GM11168 (cell line): ENCODE measurements around the gene KISS1R.

ENCODE experiments used
- in situ Hi-C: fragments of 300-500 bp; cut with MboI; formaldehyde crosslinking; loops from one replicate; pipeline ENCODE4 v1.12.0; 2022; ENCODE audit warnings: low sequenced_read_pairs; ENCODE audit not compliant: unreplicated experiment

KISS1R gene

DNA sequence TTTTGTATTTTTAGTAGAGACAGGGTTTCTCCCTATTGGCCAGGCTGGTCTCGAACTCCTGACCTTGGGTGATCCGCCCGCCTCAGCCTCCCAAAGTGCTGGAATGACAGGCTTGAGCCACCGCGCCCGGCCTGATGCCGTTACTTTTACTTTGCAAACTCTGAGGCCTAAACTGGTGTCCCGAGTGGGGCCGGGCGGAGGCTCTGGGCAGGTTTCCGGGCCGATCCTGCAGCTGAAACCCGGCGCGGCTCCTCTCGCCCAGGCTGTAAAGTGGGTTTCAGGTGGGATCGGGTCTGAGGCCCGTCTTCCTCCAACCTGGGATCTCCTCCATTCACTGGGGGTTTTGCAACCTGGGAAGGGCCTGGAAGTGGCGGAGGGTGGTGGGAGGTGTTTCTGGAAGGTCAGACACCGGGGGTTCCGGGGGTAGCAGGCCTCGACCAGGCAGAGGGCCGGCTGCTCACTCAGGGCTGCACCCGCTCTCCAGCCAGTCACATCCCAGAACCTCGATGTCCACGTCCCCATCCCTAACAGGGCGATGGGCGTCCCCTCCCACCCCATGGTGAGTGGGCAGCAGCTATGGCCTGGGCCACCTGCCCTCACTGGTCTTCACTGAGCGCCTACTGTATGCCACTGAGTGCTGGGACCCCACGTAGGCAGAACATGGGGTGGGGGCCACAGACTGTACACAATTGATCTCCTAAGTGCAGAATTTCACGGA, 45.7 kb downstream of the KISS1R start:
- in situ Hi-C loops = no loop called here

DNA sequence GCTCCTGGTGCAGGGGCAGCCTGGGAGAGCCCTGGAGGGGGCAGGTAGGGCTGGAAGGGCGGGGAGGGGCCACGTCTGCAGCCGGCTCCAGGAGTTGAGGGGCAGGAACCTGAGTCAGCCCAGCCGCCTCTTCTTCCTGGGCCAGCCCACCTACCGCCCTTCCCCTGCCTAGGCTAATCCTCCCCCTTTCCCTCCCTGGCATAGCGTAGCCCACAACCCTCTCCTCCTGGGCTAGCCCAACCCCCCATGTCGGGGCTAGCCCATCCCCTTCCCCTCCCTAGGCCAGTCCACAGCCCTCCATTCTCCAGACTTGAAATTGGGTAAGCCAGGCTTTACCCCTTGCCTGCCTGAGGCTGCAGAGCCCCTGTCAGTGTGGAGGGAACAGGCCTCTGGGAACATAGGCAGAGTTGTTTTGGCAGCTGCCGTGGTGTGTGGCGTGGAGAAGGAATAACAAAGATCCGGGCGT, 46.4 kb downstream of the KISS1R start:
- in situ Hi-C loops = no loop called here

DNA sequence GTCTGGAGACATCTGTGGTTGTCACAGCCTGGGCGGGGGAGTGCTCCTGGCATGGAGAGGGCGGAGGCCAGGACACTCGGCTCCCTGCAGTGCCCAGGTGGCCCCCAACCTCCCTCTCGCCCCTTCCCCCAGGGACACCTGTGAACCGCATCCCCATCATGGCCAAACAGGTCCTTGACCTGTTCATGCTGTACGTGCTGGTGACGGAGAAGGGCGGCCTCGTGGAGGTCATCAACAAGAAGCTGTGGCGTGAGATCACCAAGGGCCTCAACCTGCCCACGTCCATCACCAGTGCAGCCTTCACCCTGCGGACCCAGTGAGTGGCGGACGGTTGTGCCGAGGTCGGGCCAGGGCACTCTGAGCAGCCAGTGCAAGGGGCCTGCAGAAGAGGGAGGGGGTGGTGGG, 47.0 kb downstream of the KISS1R start:
- in situ Hi-C loops = no loop called here

DNA sequence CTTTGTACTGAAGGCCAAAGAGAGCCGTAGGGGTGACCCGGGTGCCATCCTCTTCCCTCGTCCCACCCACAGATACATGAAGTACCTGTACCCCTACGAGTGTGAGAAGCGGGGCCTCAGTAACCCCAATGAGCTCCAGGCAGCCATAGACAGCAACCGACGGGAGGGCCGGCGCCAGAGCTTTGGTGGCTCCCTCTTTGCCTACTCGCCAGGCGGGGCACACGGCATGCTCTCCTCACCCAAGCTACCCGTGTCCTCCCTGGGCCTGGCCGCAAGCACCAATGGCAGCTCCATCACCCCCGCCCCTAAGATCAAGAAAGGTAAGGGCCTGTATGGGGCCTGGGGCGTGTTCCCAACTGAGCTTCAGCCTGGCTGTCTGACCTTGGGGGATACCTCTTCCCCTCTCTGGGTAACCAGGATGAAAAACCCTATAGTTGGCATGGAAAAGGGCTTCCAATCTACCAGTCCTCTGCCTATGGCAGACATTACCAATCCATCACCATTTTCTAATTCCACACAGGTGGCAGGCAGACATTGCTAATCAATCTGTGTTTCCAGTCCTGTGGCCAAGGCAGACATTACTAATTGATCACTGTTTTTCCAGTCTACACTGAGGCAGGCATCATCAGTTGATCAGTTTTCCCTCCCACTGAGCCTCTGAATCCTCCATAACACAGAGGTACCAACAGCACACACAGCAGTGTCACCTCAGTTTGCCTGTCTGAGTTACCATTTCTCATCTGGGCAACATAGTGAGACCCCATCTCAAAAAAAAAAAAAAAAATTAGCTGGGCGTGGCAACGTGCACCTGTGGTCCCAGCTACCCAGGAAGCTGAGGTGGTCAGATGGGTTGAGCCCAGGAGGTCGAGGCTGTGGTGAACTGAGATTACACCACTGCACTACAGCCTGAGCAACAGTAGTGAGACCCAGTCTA, 47.9 kb downstream of the KISS1R start:
- in situ Hi-C loops = no loop called here

DNA sequence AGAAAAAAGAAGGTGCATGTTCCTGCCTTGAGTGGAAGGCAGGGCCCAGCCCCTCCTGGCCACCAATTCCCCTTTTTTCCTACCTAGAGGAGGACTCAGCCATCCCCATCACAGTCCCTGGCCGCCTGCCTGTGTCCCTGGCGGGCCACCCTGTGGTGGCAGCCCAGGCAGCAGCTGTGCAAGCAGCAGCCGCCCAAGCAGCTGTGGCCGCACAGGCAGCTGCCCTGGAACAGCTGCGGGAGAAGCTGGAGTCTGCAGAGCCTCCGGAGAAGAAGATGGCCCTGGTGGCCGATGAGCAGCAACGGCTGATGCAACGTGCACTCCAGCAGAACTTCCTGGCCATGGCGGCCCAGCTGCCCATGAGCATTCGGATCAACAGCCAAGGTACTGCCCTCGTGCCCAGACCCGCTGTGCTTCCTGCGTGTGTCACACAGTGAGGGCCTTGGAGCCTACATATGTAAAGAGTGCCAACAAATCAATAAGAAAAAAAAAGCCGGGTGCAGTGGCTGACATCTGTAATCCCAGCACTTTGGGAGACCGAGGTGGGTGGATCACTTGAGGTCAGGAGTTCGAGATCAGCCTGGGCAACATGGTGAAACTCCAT, 49.5 kb downstream of the KISS1R start:
- in situ Hi-C loops = no loop called here
